SK-N-SH treated with all-trans-retinoic acid at 6 μM for 48 hours (cell line): ENCODE data around the gene EAPP.

ENCODE experiments used
- CREB5 ChIP-seq: fragments of 250-450 bp; sonication (Bioruptor Pico); IDR thresholded peaks from 2 replicates; pipeline ENCODE4 v1.5.1; 2020; ENCODE audit warnings: low read depth, mild to moderate bottlenecking, moderate library complexity
- ESRRG ChIP-seq: fragments of 250-450 bp; sonication (Bioruptor Pico); IDR thresholded peaks from 2 replicates; pipeline ENCODE4 v1.6.1; 2021; ENCODE audit warnings: mild to moderate bottlenecking
- ISL1 ChIP-seq: fragments of 250-450 bp; sonication (Bioruptor Pico); IDR thresholded peaks from 2 replicates; pipeline ENCODE4 v2.1.2; 2022; ENCODE audit warnings: mild to moderate bottlenecking, moderate library complexity
- PATZ1 ChIP-seq: fragments of 250-450 bp; sonication (Bioruptor Pico); IDR thresholded peaks from 2 replicates; pipeline ENCODE4 v1.8.0; 2020; ENCODE audit warnings: mild to moderate bottlenecking, moderate library complexity, borderline replicate concordance
- PPARA ChIP-seq: fragments of 250-450 bp; sonication (Bioruptor Pico); IDR thresholded peaks from 2 replicates; pipeline ENCODE4 v1.5.0; 2020; ENCODE audit warnings: mild to moderate bottlenecking, borderline replicate concordance
- RARB ChIP-seq: fragments of 250-450 bp; sonication (Bioruptor Pico); IDR thresholded peaks from 2 replicates; pipeline ENCODE4 v1.8.0; 2021; ENCODE audit warnings: mild to moderate bottlenecking, moderate library complexity
- TSHZ2 ChIP-seq: fragments of 250-450 bp; sonication (Bioruptor Pico); IDR thresholded peaks from 2 replicates; pipeline ENCODE4 v1.5.0; 2020; ENCODE audit warnings: mild to moderate bottlenecking, moderate library complexity

GRCh38 chr14:34568803-34569202 is 29.3 kb upstream of the EAPP start:
- TF ChIP-seq PPARA, result no peak
- TF ChIP-seq CREB5 (CRISPR knock-in tag), result no peak
- no peak for TF ChIP-seq PATZ1
- TF ChIP-seq RARB, result no peak
- no peak for TF ChIP-seq ESRRG (CRISPR knock-in tag)
- TF ChIP-seq TSHZ2, result no peak
- no peak for TF ChIP-seq ISL1 (CRISPR knock-in tag)
